Large intestine (tissue), 3 donors: ENCODE results near the gene FGD6. TPM values are rescaled to one million over a fixed set of nuclear protein-coding genes. Genes with fewer than 3 reads are reported as not detected.
"Not testable (repeated sequence)": the region's sequence is repeated elsewhere in the genome, so short reads cannot be mapped to it uniquely, and the experiment has no call there.

Source experiments
- DNase-seq, 2 donors: peaks; one replicate each; pipeline versions ENCODE4 v3.0.0 to v3.0.0-alpha.2; 2013
- H3K27ac ChIP-seq: one replicate; pipeline ENCODE4 v1.5.1; 2013; ENCODE audit warnings: low read length
- H3K27me3 ChIP-seq: 2 replicates; pipeline ENCODE4 v1.6.1; 2013; ENCODE audit warnings: low read length; ENCODE audit not compliant: control insufficient read depth, insufficient read depth
- H3K36me3 ChIP-seq: 2 replicates; pipeline ENCODE4 v1.6.1; 2013; ENCODE audit warnings: low read length; ENCODE audit not compliant: control insufficient read depth, insufficient read depth
- H3K4me1 ChIP-seq: one replicate; pipeline ENCODE4 v1.6.1; 2013; ENCODE audit warnings: low read length; ENCODE audit not compliant: control insufficient read depth, insufficient read depth
- H3K4me3 ChIP-seq: one replicate; pipeline ENCODE4 v1.5.1; 2013; ENCODE audit warnings: low read length
- H3K9me3 ChIP-seq: one replicate; pipeline ENCODE4 v1.6.1; 2013; ENCODE audit warnings: mild to moderate bottlenecking, low read depth, low read length, moderate library complexity; ENCODE audit not compliant: control insufficient read depth
- WGBS: methylation state at CpG from one replicate; pipeline ENCODE4 v1.1.5; 2013; ENCODE audit warnings: low lambda C conversion rate; ENCODE audit not compliant: insufficient coverage; 5-methylcytosine and 5-hydroxymethylcytosine counted together
- polyA plus RNA-seq: library from polyadenylated mRNA; unstranded; fragments of 120-200 nt; gene quantifications from one replicate; pipeline ENCODE4 v1.2.1, GENCODE V29; 2013

Gene FGD6
- polyA plus RNA-seq, 1 donor: 12.3 TPM

DNA sequence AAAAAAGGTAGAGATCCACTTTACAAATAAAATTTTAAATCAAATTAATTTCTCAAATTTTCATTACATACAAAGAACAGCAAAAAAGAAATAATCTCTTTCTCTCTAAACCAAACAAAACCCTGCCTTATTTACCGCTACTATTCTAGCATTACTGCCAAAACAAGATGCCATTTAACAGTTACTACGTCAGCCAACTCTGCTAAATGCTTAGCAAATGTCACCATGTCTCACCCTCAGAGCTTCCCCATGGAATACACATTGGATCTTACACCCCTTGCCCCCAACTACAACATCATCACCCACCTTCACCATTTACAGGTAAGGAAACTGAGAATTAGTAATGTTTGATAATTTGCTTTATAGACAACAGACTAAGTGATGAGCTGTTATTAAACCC lies 120.9 kb downstream of the FGD6 start:
- Histone ChIP-seq H3K27me3 (no peaks in the 10 kb centered on the region), H3K27ac (no peak overlapping the region), H3K4me1 (peaks cover 18% of the 10 kb centered on the region), H3K36me3 (peaks cover 10% of the 10 kb centered on the region), H3K9me3 (no peaks in the 10 kb centered on the region), H3K4me3 (no peak overlapping the region)
- 100% methylated on average over 1 of the region's 2 CpGs for WGBS
- DNase-seq: no peak

DNA sequence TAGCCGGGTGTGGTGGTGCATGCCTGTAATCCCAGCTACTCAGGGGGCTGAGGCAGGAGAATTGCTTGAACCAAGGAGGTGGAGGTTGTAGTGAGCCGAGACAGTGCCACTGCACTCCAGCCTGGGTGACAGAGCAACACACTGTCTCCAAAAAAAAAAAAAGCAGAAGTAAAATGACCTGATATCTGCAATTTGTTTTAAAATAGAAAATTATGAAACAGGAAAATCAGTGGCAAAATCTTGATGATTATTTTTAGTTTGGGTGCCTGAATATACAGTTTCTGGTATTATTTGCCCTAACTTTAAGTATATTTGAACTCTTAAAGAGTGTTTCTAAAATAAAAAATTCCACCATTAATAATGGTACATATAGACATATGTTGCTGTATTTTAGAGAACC lies 121.4 kb downstream of the FGD6 start:
- Histone ChIP-seq H3K36me3 (peaks cover 11% of the 10 kb centered on the region), H3K4me1 (peaks cover 18% of the 10 kb centered on the region)
- not testable (repeated sequence) for H3K9me3 ChIP-seq, DNase-seq, H3K4me3 ChIP-seq, H3K27me3 ChIP-seq, H3K27ac ChIP-seq
- 100% methylated on average over 1 of the region's 2 CpGs for WGBS

DNA sequence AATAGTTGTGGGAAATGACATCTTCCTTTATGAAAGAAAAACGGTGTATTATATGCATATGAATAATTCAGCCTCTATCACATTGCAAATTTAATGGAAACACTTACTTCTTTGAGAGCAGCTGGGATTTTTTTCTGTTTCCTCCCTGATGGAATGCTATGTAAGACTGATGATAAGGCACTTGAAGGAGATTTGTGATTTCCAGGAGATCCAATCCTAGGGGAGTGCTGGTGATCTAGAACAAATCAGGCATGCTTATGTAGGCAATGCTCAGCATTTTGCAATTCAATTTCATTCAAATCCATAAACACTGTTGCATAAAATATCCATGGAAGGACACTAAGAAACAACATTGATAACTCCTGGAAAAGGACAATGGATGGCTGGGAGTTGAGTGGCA lies 127.8 kb downstream of the FGD6 start:
- Histone ChIP-seq H3K4me1 (peaks cover 2% of the 10 kb centered on the region), H3K4me3 (no peak overlapping the region), H3K9me3 (no peaks in the 10 kb centered on the region), H3K36me3 (peaks cover 21% of the 10 kb centered on the region), H3K27me3 (no peaks in the 10 kb centered on the region), H3K27ac (no peak overlapping the region)
- 83% methylated on average over 1 of the region's 1 CpG for WGBS
- no peak for DNase-seq

DNA sequence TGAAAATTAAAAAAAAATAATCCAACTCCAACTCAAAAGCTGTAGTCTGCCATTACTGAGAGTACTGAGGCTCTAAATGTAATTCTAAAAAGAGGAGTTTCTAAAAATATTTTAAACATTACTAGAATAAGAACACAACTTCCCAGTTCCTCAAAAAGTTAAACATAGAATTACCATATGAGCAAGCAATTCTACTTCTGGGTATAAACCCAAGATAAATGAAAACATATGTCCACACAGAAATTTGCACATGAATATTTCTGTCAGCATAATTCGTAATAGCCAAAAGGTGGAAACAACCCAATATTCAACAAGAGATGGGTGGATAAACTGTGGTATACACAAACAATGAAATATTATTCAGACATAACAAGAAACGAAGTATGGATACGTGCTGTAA lies 128.9 kb downstream of the FGD6 start:
- DNase-seq: no peak
- H3K9me3 ChIP-seq: no peaks in the 10 kb centered on the region
- WGBS: 100% methylated on average over 3 of the region's 3 CpGs
- H3K27ac ChIP-seq: no peak overlapping the region
- peaks cover 23% of the 10 kb centered on the region for H3K36me3 ChIP-seq
- H3K4me1 ChIP-seq: peaks cover 7% of the 10 kb centered on the region
- no peak overlapping the region for H3K4me3 ChIP-seq
- no peaks in the 10 kb centered on the region for H3K27me3 ChIP-seq

DNA sequence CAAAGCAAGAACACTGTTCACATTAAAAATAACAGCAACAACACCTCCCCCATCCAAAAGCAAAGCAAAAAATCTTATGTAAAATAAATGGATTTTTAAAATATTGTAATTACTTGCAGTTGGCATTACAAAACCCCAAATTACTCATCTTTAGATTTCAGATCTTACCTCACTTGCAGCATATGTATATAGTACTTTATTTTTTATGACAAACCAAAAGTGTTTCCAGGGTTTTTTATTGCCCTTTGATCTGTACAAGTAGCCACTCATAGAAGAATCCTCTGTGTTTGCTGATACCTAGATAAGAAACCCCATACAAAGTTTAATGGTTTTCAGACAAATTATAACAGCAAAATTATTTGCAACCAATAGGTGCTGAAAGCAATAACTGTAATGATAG lies 131.7 kb downstream of the FGD6 start:
- no peaks in the 10 kb centered on the region for H3K9me3 ChIP-seq
- H3K4me1 ChIP-seq: peaks cover 7% of the 10 kb centered on the region
- H3K36me3 ChIP-seq: peaks cover 18% of the 10 kb centered on the region
- H3K27ac ChIP-seq: no peak overlapping the region
- no peak for DNase-seq
- no peak overlapping the region for H3K4me3 ChIP-seq
- H3K27me3 ChIP-seq: no peaks in the 10 kb centered on the region

GRCh38 chr12:95083938-95084337 lies 133.3 kb downstream of the FGD6 start:
- Histone ChIP-seq H3K9me3 (no peaks in the 10 kb centered on the region), H3K27me3 (no peaks in the 10 kb centered on the region), H3K4me1 (peaks cover 7% of the 10 kb centered on the region), H3K36me3 (peaks cover 12% of the 10 kb centered on the region), H3K4me3 (no peak overlapping the region), H3K27ac (peak overlapping the region; percentile 0)
- WGBS: no CpG with 5 or more reads among the region's 4 CpGs
- DNase-seq: peak in 1 of 2 donors; percentile 44

- peaks cover 7% of the 10 kb centered on the region for H3K4me1 ChIP-seq
- H3K27ac ChIP-seq: peak overlapping the region; percentile 0
- H3K27me3 ChIP-seq: no peaks in the 10 kb centered on the region
- H3K9me3 ChIP-seq: no peaks in the 10 kb centered on the region
- peaks cover 10% of the 10 kb centered on the region for H3K36me3 ChIP-seq
- no peak overlapping the region for H3K4me3 ChIP-seq
- no peak for DNase-seq
Measured at GRCh38 chr12:95083471-95083870, 133.8 kb downstream of the FGD6 start.

DNA sequence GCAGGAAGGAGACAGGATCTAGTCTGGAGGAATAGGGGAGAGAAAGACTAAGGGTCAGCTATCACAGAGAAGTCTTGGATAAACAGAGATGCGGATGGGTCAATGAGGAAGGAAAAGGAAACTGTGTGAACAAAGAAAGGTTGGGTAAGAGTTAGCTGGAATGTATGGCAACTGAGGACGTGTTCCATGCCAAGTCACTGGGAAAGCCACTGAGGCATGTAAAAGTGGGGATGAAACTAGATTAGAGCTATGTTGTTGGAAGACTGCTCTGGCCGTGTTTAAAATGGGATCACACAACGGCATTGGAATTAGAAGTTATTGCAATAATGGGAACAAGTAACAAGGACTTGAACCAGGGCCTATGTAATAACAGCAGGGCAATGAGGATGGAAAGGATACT lies 139.9 kb downstream of the FGD6 start:
- 100% methylated on average over 2 of the region's 4 CpGs for WGBS
- Histone ChIP-seq H3K27ac (no peak overlapping the region), H3K9me3 (no peaks in the 10 kb centered on the region), H3K27me3 (no peaks in the 10 kb centered on the region), H3K4me1 (no peaks in the 10 kb centered on the region), H3K4me3 (no peak overlapping the region), H3K36me3 (peaks cover 2% of the 10 kb centered on the region)
- DNase-seq: no peak

DNA sequence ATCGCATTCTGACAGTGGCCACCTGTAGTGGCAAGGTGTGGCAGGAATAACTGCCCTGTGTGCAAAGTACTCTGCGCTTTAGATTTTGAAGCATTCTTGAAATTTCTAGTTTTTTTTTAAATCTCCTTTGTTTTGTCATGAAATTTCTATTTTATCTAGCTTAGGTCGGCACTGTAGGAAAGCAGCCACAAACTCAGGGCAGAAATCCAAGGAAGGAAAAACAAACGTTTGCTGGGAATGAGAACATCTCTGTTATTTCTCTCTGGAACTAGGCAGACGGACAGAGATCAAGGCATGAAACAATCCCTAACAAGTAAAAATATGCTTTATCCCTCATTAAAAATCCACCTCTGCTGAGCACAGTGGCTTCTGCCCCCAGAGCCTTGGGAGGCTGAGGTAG lies 142.5 kb downstream of the FGD6 start:
- no peaks in the 10 kb centered on the region for H3K4me1 ChIP-seq
- no peak overlapping the region for H3K4me3 ChIP-seq
- H3K27ac ChIP-seq: no peak overlapping the region
- WGBS: 50% methylated on average over 1 of the region's 5 CpGs
- no peaks in the 10 kb centered on the region for H3K9me3 ChIP-seq
- DNase-seq: no peak
- peaks cover 2% of the 10 kb centered on the region for H3K36me3 ChIP-seq
- H3K27me3 ChIP-seq: no peaks in the 10 kb centered on the region

DNA sequence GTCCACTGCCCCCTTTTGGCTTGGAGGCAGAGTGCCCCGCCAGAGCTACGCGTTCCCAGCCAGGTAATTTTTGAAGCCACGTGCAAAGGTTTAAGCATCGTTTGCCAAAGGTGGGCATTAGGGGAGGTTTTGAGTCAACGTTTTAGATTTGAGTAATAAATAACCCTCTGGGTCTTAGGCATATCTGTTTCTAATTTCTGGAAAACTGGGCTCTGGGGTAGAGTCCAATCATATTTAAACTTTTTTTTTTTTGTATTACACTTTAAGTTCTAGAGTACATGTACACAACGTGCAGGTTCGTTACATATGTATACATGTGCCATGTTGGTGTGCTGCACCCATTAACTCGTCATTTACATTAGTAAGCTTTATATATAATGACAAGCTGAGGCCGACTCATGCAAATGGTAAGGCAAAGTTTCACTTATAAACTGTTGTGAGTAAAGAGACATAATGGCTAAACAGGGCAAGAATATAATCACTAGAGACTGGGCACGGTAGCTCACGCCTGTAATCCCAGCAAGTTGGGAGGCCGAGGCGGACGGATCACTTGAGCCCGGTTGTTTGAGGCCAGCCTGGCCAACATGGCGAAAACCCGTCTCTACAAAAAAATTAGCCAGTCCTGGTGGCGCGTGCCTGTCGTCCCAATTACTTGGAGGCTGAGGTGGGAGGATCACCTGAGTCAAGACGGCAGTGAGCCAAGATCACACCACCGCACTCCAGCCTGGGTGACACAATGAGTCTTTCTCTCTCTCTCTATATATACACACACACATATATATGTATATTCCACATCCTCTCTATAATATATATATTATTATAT lies 143.4 kb downstream of the FGD6 start:
- no peak for DNase-seq
- no CpG with 5 or more reads among the region's 23 CpGs for WGBS
- Histone ChIP-seq H3K4me3 (peak overlapping the region; percentile 96), H3K36me3 (peaks cover 2% of the 10 kb centered on the region), H3K27me3 (no peaks in the 10 kb centered on the region), H3K27ac (no peak overlapping the region), H3K4me1 (no peaks in the 10 kb centered on the region), H3K9me3 (no peaks in the 10 kb centered on the region)
